GM10248 (cell line): Measurements from ENCODE around the gene HEATR5A.
"Not testable (repeated sequence)": the region's sequence is repeated elsewhere in the genome, so short reads cannot be mapped to it uniquely, and the experiment has no call there.

Experiments used
- CTCF ChIA-PET: fragments of 300-600 bp; sonication (Branson Sonifier 250); formaldehyde crosslinking; extraction: SDS; loops from one replicate; lab custom pipeline; 2021; ENCODE audit warnings: antibody characterized with exemption; lab: Yijun Ruan, JAX
- POLR2A ChIA-PET: fragments of 350-650 bp; sonication (Branson Sonifier 250); formaldehyde crosslinking; extraction: SDS; loops from one replicate; lab custom pipeline; 2020; ENCODE audit warnings: antibody characterized with exemption; lab: Yijun Ruan, JAX
- DNase-seq: peaks from one replicate; pipeline ENCODE4 v3.0.0; 2012; ENCODE audit errors: extremely low spot score
- TF ChIP-seq, protein P1 (sequence below): IDR thresholded peaks from 2 replicates; pipeline ENCODE4 v1.5.1; 2012; ENCODE audit warnings: mild to moderate bottlenecking, low read depth; ENCODE audit errors: extremely low read depth, missing control alignments, control extremely low read depth

The HEATR5A gene

DNA sequence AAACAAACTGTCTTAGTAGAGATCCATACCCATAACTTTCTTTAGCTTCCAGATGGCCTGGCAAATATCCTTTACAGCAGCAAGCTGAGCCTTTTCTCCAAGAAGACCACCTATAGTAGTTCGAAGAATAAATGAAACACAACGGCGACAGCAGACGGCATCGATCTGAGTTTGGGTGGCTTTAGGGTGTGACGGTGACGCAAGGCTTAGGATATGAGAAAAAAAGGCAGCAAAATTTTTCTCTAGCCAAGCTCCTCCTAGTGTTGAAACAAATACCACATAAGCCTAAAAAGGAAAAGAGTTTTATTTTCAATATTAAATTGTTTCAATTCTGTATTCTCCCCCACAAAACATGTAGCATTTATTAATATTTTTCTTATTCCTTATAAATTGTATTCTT, 33.3 kb downstream of the HEATR5A start:
- no peak for DNase-seq
- TF ChIP-seq, protein P1, sequence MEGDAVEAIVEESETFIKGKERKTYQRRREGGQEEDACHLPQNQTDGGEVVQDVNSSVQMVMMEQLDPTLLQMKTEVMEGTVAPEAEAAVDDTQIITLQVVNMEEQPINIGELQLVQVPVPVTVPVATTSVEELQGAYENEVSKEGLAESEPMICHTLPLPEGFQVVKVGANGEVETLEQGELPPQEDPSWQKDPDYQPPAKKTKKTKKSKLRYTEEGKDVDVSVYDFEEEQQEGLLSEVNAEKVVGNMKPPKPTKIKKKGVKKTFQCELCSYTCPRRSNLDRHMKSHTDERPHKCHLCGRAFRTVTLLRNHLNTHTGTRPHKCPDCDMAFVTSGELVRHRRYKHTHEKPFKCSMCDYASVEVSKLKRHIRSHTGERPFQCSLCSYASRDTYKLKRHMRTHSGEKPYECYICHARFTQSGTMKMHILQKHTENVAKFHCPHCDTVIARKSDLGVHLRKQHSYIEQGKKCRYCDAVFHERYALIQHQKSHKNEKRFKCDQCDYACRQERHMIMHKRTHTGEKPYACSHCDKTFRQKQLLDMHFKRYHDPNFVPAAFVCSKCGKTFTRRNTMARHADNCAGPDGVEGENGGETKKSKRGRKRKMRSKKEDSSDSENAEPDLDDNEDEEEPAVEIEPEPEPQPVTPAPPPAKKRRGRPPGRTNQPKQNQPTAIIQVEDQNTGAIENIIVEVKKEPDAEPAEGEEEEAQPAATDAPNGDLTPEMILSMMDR, result no peak
- POLR2A ChIA-PET, result no interaction called here
- CTCF ChIA-PET, result interaction anchor here (1.2 kb wide), 1 partner anchor 10 kb away, joined by 3 read pairs; no protein-coding TSS in a partner anchor

DNA sequence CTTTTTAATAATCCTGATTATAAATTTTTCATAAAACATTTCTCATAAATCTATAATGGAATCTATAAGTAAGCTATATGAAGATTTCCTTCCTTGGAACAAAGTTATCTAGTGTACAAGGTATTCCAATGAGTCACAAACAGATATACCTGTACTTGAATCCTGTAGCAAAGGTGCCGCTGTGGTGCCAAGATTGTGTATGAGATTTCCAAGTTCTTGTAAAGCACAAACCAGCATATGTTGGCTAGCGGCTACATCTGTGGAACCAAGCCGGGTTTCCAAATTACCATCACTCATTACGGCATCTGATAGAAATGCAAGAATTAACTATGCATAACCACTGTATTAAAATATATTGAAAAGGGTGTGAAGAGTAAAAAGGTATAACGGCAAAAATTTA, 34.1 kb downstream of the HEATR5A start:
- TF ChIP-seq, protein P1, result no peak
- ChIA-PET POLR2A (no interaction called here), CTCF (no interaction called here)
- DNase-seq, result no peak

DNA sequence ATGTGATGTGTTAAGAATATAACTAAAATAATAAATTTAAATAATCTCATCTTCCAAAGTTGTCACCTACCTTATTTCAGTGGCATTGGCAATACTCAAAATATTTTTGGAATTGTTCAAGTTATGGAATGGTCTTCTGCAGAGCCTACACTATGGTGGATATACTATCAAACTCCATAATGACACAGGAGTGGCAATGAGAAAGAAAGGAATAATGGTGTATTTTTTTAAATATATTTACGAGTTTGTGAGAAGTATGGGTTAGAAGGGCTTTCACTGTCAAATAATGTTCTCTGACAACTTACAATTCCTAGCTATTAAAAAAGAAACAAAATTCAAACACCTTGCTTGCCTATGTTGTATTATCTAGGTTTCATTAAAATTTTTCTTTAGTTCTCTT, 38.1 kb downstream of the HEATR5A start:
- POLR2A ChIA-PET, result no interaction called here
- CTCF ChIA-PET, result interaction anchor here (1.3 kb wide), 1 partner anchor 18 kb away, joined by 5 read pairs; no protein-coding TSS in a partner anchor
- TF ChIP-seq, protein P1, result no peak
- no peak for DNase-seq

DNA sequence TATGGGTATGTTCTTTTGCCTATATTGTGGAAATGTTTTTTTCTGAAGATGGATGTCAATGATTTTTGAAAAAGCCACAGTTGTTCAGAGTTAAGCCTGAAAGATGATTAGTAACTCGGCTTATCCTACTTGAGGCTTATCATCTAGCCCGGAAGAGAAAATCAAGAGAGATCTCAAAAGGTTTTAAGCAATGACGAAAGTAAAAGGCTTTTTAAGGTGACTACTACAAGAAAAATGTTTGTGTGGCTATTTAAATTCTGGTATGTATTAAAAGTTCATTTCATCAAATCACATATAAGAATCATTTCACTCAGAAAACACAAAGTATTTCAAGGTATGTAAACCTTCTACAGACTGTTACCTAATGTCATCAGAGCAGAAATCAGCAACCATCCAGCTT, 40.2 kb downstream of the HEATR5A start:
- ChIA-PET POLR2A (no interaction called here), CTCF (interaction anchor here (1.9 kb wide), 1 partner anchor 12 kb away, joined by 8 read pairs; no protein-coding TSS in a partner anchor)
- DNase-seq, result no peak
- TF ChIP-seq, protein P1, result no peak

DNA sequence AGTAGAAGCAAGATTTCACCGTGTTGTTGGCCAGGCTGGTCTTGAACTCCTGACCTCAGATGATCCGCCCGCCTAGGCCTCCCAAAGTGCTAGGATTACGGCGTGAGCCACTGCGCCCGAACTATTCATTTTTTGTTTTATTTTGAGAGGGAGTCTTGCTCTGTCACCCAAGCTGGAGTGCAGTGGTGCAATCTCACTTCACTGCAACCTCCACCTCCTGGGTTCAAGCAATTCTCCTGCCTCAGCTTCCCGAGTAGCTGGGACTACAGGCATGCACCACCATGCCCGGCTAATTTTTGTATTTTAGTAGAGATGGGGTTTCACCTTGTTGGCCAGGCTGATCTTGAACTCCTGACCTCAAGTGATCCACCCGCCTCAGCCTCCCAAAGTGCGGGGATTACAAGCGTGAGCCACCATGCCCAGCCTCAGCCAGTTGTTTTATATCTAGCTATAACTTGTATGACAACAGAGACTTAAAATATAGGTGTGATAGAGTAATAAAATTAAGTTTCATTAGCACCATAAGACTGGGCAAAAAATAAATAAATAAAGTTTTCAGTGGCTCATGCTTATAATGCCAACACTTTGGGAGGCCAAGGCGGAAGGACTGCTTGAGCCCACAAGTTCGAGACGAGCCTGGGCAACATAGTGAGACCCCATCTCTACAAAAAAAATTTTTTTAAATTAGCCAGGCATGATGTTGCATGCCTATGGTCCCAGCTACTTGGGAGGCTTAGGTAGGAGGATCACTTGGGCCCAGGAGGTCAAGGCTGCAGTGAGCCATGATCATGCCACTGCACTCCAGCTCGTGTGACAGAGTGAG, 41.0 kb downstream of the HEATR5A start:
- CTCF ChIA-PET, result interaction anchor here (1.2 to 1.9 kb wide), 4 partner anchors 9 to 41 kb away, joined by 3 to 8 read pairs (median 6); partner anchors contain the start of gene HEATR5A
- DNase-seq, POLR2A ChIA-PET: not testable (repeated sequence)

DNA sequence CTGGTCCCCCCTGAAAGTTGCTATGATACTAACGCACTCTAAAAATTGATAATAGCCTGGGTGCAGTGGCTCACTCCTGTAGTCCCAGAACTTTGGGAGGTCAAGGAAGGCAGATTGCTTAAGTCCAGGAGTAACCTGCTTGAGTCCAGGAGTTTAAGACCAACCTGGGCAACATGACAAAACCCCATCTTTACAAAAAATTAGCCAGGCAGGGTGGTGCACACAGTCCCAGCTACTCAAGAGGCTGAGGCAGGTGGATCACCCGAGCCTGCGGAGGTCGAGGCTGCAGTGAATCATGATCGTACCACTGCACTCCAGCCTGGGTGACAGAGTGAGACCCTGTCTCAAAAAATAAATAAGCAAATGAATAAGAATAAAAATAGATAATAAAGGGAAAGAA, 42.9 kb downstream of the HEATR5A start:
- TF ChIP-seq, protein P1, result no peak
- POLR2A ChIA-PET, result no interaction called here
- CTCF ChIA-PET, result interaction anchor here (0.6 to 2.7 kb wide), 10 partner anchors 10 to 43 kb away, joined by 3 to 10 read pairs (median 4); partner anchors contain the start of gene HEATR5A
- DNase-seq, result no peak

DNA sequence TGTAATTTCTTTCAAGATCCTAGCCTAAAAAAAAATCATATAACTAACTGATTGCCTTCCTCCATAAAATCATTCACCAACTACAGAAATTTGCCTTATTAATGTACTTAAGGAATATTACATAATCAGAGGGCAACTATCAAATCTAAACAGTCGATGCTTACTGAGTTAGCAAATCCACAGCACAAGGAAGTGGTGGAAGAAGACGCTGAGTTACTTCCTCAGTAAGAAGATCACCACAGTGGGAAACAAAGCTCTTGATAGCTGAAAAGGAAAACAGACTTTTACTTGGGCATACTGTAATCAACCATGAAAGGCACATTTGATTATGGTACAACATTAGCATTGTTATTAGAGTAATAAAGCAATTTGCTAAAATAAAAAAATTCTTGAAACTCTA, 48.7 kb downstream of the HEATR5A start:
- CTCF ChIA-PET, result interaction anchor here (1.0 kb wide), 1 partner anchor 12 kb away, joined by 4 read pairs; no protein-coding TSS in a partner anchor
- DNase-seq, result no peak
- TF ChIP-seq, protein P1, result no peak
- POLR2A ChIA-PET, result no interaction called here
